HG02981 (cell line): ENCODE data around the gene CCDC171.
"Not testable (repeated sequence)": the region's sequence is repeated elsewhere in the genome, so short reads cannot be mapped to it uniquely, and the experiment has no call there.

Experiments
- ATAC-seq: cut with Tn5 transposase; IDR thresholded peaks from one replicate; pipeline ENCODE4 v1.9.1; 2021; ENCODE audit warnings: mild to moderate bottlenecking, moderate library complexity; ENCODE audit not compliant: unreplicated experiment

The CCDC171 gene

DNA sequence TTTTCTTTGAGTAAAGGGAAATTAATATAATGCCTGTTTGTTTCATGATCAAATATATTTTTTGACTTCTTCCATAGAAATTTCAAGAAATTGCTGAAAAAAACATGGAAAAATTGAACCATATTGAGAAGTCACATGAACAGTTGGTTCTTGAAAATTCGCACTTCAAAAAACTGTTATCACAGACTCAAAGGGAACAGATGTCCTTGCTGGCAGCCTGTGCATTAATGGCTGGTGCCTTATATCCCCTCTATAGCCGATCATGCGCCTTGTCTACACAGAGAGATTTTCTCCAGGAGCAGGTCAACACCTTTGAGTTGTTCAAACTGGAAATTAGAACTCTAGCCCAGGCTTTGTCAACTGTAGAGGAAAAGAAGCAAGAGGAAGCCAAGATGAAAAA, 191.4 kb downstream of the CCDC171 start:
- ATAC-seq = no peak

DNA sequence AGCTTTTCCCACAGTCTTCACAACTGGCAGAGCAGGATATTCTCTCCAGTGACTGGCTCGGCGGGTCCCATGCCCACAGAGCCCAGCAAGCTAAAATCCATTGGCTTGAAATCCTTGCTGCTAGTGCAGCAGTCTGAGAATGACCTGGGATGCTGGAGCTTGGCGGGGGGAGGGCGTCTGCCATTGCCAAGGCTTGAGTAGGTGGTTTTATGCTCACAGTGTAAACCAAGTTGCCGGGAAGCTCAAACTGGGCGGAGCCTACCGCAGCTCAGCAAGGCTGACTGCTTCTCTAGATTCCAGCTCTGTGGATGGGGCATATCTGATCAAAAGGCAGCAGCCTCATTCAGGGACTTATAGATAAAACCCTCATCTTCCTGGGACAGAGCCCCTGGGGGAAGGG, 194.1 kb downstream of the CCDC171 start:
- no peak for ATAC-seq

DNA sequence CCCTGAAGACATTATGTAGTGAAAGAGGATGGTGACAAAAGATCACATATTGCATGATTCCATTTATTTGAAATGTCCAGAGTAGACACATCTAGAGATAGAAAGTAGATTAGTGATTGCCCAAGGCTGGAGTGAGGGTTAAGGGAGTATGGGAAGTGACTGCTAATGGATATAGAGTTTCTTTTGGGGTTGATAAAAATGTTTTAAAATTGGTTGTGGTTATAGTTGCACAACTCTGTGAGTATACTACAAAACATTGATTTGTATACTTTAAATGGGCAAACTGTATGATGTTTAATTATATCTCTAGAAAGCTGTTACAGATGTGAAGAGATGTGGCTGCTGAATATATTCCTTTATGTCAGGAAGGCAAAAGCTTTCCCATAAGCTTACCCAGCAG, 202.8 kb downstream of the CCDC171 start:
- no peak for ATAC-seq

DNA sequence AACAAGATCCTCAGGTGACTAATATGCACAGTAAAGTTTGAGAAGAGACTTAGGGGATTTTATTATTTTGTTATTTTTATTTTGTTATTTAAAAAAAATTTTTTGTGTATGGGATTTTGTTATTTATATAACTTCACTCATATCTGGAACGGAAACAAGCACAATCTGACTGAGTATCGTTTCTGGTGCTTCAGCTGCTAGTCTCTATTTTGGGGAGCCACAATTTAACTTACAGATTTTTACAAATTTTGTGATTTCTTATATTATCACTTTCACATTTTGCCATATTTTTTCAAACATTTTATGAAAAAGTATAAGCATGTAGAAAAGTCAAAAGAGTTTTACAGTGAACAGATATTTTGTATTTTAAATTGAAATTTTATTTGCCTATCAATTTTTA, 208.7 kb downstream of the CCDC171 start:
- ATAC-seq = no peak

DNA sequence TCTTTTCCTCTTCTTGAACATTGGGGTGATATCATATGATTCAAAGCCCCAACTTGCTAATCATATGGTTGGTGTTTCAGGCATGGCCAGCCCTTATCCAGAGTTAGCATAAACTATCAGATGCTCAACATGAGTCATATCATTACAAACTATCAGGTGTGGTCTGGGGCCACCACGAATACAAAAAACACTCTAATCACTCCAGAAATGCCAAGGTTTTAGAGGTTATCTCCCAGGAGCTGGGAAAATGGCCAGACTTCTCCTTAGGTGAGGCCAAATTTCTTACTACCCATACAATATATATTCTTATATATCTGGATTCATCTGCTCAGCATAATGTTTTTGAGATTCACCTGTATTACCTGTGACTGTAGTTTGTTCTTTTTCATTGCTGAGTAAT, 210.5 kb downstream of the CCDC171 start:
- no peak for ATAC-seq

DNA sequence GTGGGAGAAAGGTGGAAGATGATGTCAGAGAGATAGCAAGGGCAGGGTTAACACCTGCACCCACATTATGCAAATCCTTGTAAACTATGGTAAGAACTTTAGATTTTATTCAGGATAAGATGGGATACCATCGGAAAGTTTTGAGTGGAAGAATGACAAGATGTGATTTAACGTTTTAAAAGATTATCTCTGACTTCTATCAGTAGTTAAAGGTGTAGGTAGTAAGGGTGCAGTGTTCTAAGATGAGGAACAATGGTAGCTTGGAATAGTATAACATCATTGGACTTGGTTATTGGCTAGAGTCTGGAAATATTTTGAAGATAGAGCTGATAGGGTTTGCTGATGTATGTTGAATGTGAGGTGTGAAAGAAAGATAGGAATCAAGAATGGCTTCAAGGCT, 211.3 kb downstream of the CCDC171 start:
- ATAC-seq = no peak

DNA sequence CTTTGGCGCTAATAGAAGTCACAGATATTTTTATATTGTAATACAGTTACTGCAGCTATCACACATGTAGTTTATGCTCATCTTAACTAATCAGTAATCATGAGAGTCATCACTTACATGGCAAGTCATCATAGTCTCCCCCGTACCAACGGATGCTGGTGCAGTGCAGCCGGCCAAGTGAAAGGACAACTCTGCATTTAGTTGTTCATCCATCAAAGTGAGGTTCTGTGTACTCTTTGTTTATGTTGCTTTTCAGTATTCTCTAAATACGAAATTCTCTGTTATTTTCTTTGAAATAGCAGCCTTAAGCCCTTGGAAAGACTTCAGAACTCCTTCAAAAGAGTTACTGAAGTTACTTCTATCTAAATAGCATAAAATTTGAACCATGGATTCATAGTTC, 216.7 kb downstream of the CCDC171 start:
- no peak for ATAC-seq

DNA sequence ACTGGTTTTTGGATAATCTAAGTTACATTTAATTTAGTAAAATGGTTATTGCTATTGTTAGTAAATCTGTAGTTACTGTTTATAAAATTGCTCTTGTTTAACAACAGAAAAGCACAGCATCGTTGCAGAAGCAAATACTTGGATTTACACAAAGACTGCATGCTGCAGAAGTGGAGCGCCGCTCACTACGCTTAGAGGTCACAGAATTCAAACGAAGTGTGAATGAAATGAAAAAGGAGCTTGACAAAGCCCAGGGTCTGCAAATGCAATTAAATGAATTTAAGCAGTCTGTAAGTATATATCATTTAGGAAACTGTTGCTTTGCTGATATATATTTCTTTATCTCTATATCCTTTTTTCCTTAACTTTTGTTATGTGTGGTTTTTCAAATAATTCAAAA, 226.0 kb downstream of the CCDC171 start:
- ATAC-seq = no peak

DNA sequence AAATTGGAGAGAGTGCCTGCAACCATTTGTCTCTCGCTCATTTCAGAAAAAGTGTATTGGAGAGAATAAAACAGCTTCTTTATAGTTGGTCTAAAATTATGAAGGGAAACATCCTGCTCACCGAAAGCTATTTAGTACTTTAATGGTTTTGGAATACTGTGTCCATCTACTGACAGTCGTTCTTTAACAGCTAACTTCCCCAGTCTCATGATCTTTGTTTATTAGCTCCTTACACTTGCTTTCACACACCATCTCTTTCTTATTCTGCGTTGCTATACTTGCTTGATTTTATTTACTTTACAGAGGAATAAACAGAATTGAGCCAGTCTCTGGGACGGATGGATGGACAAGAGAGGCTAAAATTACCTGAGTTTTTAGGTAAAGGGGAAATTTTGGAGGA, 229.3 kb downstream of the CCDC171 start:
- ATAC-seq = no peak

DNA sequence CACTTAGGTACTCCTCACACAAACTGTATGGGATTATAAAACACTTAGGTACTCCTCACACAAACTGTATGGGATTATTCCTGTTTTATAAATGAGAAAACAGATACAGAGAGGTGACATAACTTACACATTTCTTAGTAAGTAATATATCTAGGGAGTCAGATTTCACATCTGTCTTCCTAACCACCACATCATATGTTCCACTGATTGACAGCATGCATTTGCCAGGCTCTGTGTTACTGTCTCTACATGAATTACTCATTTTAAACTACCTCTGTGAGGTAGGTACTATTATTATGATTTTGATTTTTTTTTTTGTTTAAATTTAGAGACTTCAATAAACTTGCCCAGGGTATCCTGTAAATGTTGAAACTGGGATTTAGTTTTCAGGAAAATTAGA, 232.7 kb downstream of the CCDC171 start:
- no peak for ATAC-seq

DNA sequence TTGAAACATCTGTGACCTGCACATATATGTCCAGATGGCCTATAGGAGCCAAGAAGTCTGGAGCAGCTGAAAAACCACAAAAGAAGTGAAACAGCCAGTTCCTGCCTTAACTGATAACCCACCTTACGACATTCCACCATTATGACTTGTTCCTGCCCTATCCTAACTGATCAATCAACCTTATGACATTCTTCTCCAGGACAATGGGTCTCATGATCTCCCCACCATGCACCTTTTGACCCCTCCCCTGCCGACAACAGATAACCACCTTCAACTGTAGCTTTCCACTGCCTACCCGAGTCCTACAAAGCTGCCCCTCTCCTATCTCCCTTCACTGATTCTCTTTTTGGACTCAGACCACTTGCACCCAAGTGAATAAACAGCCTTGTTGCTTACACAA, 233.8 kb downstream of the CCDC171 start:
- ATAC-seq = no peak

DNA sequence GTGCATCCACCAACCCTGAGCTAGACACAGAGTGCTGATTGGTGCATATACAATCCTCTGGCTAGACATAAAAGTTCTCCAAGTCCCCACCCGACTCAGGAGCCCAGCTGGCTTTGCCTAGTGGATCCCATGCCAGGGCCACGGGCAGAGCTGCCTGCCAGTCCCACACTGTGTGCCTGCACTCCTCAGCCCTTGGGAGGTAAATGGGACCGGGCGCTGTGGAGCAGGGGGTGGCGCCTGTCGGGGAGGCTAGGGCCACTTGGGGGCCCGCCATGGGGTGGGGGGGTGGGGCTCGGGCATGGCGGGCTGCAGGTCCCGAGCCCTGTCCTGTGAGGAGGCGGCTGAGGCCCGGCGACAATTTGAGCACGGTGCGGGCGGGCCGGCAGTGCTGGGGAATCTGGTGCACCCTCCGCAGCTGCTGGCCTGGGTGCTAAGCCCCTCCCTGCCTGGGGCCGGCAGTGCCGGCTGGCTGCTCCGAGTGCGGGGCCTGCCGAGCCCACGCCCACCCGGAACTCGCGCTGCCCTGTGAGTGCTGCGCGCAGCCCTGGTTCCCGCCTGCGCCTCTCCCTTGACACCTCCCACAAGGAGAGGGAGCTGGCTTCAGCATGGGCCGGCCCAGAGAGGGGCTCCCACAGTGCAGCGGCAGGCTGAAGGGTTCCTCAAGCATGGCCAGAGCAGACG, 257.5 kb downstream of the CCDC171 start:
- not testable (repeated sequence) for ATAC-seq

DNA sequence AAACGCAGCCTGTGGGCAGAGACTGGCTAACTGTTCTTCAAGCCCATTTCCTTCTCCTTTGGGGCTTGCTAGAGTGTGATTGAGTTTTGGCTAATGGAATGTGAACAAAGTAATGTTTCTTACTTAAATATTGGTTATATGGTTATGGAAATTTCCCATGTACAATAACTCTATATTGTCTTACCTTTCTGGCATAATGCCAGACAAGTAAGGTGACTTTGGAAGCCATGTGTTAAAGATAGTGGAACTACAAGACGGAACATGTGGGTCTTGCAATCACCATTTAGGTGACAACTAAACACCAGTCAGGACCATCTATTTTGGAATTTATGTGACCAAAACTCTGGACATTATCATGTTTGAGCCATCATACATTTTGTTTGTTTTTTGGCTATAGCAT, 260.2 kb downstream of the CCDC171 start:
- no peak for ATAC-seq

DNA sequence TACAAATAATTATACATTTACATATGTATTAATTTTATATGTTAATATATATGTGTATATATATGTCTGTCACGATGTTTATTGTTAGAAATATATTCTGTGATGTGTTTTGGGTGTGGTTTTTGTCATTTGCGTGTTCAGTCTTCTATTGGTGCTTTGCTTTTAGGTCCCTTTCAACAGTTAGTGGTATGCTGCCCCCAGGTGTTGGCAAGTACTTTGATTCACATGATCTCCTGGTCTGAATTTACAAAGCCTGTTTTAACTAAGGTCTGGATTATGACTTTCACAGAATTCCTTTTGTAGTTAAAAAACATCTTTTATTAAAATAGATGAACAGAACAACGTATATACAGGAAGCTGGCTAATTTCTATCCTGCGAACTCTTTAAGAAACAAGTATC, 271.5 kb downstream of the CCDC171 start:
- no peak for ATAC-seq

DNA sequence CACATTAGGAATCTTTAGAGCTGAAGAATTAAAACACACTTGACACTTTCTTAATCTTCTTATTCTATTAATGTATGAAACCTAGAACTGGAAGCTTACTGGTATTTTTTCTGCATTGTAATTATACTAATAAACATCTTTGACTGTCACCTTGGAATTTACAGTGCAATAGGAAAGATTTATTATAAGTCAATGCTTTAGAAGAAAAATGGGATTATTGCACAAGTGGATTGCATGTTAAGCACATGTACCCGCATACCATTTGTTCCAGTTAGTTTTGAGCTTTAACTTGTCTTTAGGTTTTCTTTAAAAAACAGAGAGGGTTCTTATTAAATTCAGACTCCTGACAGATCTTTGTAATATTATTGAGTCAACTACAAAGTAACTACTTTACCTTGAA, 278.5 kb downstream of the CCDC171 start:
- ATAC-seq = no peak

DNA sequence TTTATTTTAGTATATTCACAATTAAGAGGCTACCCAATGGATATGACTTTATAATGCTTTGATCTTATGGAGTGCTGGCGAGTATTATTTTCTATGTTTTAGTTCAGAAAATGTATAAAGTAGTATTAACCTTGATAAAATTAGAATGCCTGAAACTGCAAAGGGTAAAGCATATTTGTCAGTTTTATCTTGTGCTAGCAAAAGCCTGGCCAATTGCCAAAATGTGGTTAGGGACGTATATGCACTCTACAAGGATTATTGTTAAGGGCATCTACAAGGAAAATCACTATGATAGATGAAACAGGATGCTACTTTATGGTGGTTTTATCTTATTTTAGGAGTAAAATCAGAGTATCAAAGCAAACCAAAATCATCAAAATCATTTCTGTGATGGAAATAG, 281.7 kb downstream of the CCDC171 start:
- no peak for ATAC-seq

DNA sequence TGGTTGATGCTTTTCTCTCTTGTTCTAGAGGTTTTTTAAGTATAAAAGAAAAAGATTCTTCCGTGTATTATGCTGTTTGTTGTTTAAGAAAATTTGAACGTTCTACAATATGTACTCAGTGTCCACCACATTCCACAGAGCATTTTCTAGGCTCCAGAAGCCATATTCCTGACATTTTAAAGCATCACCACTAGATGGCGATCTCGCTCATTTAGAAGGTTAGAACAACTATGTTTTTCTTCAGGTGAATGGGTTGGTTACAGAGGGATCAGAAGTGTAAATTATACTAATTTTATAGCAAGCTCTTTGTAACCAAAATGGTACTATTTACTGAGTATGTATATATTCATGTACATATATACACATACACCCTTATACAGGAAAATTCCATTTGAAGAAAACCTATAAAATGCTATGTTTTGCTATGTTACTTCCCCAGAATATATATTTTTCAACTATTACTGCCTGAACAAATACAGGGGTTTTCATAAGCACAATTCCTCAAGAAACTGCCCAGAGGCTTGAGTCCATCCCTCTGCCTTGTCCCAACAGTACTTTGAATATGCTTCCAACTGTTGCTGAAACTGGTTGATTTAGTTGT, 284.3 kb downstream of the CCDC171 start:
- ATAC-seq = peak; percentile 83

DNA sequence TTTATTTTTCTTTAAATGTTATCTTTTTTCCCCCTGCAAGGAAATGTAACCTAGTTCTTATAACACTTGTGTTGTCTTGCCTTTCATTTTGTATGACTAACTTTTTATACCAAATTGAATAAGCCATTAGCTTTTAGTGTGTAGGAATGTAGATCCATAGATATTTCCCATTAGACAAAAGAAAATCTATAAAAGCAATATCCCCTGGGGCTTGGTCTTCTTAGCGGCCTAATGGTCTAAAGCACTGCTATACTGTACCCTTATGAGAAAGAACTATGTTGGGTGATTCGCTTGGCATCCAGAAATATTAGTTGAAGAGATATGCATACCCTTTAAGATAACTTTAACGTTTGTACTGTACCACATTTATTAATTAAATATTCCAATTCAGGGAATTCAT, 289.2 kb downstream of the CCDC171 start:
- ATAC-seq = no peak

DNA sequence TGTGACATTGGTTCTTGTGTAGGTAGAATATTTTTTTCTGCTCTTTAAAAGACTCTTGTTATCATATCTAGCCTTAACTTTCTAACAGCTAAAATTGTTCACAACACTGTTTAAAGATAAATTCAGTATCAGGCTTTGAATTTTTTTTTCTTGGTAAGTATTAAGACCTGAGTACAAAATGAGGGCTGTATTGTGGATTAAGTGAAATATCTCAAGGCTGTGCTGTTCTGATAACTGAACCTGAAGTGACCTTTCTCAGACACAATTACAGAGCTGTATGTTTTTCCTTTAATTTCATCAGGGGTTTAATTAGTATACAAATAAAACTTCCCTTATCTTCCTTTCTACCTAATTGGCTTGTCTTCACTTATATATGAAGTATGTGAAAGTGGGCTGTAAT, 290.5 kb downstream of the CCDC171 start:
- ATAC-seq = no peak

DNA sequence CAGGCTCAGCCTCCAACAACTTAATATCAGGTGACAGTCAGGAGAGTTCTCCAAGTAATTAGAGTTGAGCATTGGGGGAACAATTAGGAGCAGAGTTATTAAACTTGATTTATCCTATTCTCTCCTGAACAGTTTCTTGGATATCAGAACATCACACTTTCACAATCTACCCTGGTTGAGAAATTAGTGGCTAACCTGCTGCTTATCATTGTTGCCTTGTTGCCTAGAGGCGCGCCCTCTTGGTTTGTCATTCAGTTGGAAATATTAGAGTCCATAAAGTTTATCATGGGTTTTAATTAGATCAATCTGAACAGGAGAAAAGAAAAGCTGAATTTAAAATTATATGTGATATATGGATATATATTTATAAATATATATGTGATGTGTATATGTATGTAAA, 291.1 kb downstream of the CCDC171 start:
- ATAC-seq = no peak

DNA sequence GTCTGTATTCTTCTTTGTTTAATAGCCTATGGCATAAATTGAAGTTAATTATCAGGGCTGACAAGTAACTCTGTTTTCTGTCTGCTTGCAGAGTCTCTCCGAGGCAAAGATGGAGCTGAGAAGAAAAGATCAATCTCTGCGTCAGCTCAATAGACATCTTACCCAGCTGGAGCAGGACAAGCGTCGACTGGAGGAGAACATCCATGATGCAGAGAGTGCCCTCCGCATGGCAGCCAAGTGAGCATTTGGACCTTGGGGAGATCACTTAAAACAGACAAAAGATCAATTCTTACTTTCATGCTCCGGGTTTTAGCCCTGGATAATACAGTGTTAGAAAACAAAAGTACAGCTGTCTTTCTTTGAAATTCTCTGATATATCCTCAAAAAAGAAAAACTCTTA, 293.8 kb downstream of the CCDC171 start:
- no peak for ATAC-seq

DNA sequence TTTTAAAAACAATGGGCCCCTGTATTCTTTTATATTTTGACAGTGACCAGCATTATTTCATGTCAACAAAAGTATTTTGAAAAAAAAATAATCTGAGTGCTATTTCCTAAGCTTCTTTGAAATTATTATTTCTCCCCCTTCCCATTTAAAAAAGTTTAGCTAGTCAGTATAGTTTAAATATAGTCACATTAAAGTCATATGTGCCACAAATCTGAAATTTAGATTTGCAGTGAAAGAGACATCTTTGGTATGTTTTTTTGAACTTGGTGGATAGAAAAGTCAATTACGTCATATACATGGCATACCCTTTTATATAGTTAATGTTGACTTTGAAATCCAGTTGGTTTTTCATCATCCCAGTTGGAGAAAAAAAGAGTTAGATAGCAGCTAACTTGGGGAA, 297.0 kb downstream of the CCDC171 start:
- ATAC-seq = no peak

DNA sequence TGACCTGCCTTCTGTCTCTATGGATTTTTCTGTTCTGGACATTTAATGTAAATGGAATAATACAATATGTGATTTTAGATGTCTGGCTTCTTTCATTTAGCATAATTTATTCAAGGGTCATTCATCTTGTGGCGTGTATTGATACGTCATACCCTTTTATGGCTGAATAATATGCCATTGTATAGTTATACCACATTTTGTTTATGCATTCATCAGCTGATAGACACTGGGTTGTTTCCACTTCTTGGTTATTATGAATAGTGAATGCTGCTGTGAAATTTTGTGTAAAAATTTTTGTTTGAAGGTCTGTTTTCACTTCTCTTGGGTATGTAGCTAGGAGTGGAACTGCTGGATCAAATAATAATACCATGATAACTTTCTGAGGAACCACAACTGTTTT, 298.9 kb downstream of the CCDC171 start:
- ATAC-seq = no peak
